B cell (primary cell): ENCODE data around the gene TMEM114.

Experiments
- CTCF ChIP-seq: fragments of 200-600 bp; IDR thresholded peaks from one replicate; pipeline ENCODE4 v1.8.0; 2022; ENCODE audit warnings: antibody characterized with exemption, mild to moderate bottlenecking
- EZH2 ChIP-seq: IDR thresholded peaks from 2 replicates; pipeline ENCODE4 v1.6.1; 2012; ENCODE audit warnings: borderline replicate concordance, low read depth, mild to moderate bottlenecking, moderate library complexity, low read length; ENCODE audit not compliant: insufficient read depth, poor library complexity, severe bottlenecking

DNA sequence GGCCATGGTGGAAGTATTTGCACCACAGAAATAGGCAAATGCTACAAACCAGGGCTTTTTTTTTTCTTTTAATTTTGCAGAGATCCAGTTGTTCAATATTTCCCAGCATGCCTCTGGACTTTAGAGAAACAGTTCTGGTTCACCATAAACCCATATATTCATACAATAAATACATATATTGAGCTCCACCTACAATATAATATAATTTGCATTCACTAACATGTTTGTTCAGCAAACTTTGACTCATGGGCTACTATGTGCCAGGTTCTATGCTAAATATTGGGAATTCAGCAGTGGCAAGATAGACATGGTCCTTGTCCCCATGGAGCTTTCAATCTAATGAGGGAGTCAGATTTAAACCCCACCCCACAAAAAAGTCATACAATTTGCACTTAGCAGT lies 3.2 kb downstream of the TMEM114 start:
- TF ChIP-seq CTCF, result no peak
- TF ChIP-seq EZH2, result no peak
